Islet precursor cell (in vitro differentiated cells): Measurements from ENCODE around the gene KCNIP1.
"Not testable (repeated sequence)": the region's sequence is repeated elsewhere in the genome, so short reads cannot be mapped to it uniquely, and the experiment has no call there.

Experiments used
- DNase-seq: peaks from one replicate; pipeline ENCODE4 v3.0.0-alpha.2; 2018

KCNIP1 gene

GRCh38 chr5:170732685-170733084 lies 228.9 kb downstream of the KCNIP1 start:
- DNase-seq = no peak

GRCh38 chr5:170736966-170737365 lies 233.1 kb downstream of the KCNIP1 start:
- DNase-seq = peak; percentile 26

GRCh38 chr5:170737591-170737990 lies 233.8 kb downstream of the KCNIP1 start:
- DNase-seq = peak; percentile 23

GRCh38 chr5:170738840-170739239 lies 235.0 kb downstream of the KCNIP1 start:
- no peak for DNase-seq

- DNase-seq = peak; percentile 24
Observed at GRCh38 chr5:170739446-170739845, 235.6 kb downstream of the KCNIP1 start.

- DNase-seq = peak; percentile 22
Observed at GRCh38 chr5:170740551-170741205, 236.9 kb downstream of the KCNIP1 start.

GRCh38 chr5:170741801-170742200 lies 238.0 kb downstream of the KCNIP1 start:
- no peak for DNase-seq

GRCh38 chr5:170743876-170744212 lies 240.0 kb downstream of the KCNIP1 start:
- no peak for DNase-seq

GRCh38 chr5:170745481-170746071 lies 241.8 kb downstream of the KCNIP1 start:
- DNase-seq = peak; percentile 99

GRCh38 chr5:170746075-170746960 lies 242.5 kb downstream of the KCNIP1 start:
- peak; percentile 81 for DNase-seq

GRCh38 chr5:170746961-170747340 lies 243.1 kb downstream of the KCNIP1 start:
- DNase-seq = no peak

- peak; percentile 90 for DNase-seq
Observed at GRCh38 chr5:170747357-170747756, 243.5 kb downstream of the KCNIP1 start.

- peak; percentile 87 for DNase-seq
Observed at GRCh38 chr5:170747851-170748250, 244.0 kb downstream of the KCNIP1 start.

GRCh38 chr5:170748951-170749471 lies 245.2 kb downstream of the KCNIP1 start:
- DNase-seq = peak; percentile 64

GRCh38 chr5:170749911-170750431 lies 246.2 kb downstream of the KCNIP1 start:
- DNase-seq = peak; percentile 45

- DNase-seq = no peak
Observed at GRCh38 chr5:170750791-170751190, 247.0 kb downstream of the KCNIP1 start.

- peak; percentile 71 for DNase-seq
Observed at GRCh38 chr5:170751631-170752030, 247.8 kb downstream of the KCNIP1 start.

- DNase-seq = peak; percentile 88
Observed at GRCh38 chr5:170752257-170753215, 248.7 kb downstream of the KCNIP1 start.

- no peak for DNase-seq
Observed at GRCh38 chr5:170753311-170753710, 249.5 kb downstream of the KCNIP1 start.

GRCh38 chr5:170754508-170754907 lies 250.7 kb downstream of the KCNIP1 start:
- DNase-seq = not testable (repeated sequence)

- no peak for DNase-seq
Observed at GRCh38 chr5:170755679-170756456, 252.0 kb downstream of the KCNIP1 start.
